Measurements from ENCODE around the gene PAFAH1B1.

PAFAH1B1 gene

GRCh38 chr17:2690165-2691068 lies 97.0 kb downstream of the PAFAH1B1 start:
- no peak overlapping the region for H3K4me3 ChIP-seq (ENCODE audit: low read depth, low read length)
- no peaks in the 10 kb centered on the region for H3K4me1 ChIP-seq (ENCODE audit: control insufficient read depth, insufficient read depth, low read length)
- no peak overlapping the region for H3K9ac ChIP-seq (ENCODE audit: low read length)
- H3K36me3 ChIP-seq (ENCODE audit: control insufficient read depth, insufficient read depth, low read length), result peaks cover 47% of the 10 kb centered on the region
- no peaks in the 10 kb centered on the region for H3K27me3 ChIP-seq (ENCODE audit: control insufficient read depth, insufficient read depth, low read length)
- no peak overlapping the region for H3K27ac ChIP-seq (ENCODE audit: low read depth, low read length)
- H3K9me3 ChIP-seq (ENCODE audit: control insufficient read depth, insufficient read depth, low read depth, low read length), result no peaks in the 10 kb centered on the region

GRCh38 chr17:2691069-2691871 lies 97.8 kb downstream of the PAFAH1B1 start:
- Histone ChIP-seq H3K9me3 (ENCODE audit: control insufficient read depth, insufficient read depth, low read depth, low read length) (no peaks in the 10 kb centered on the region), H3K4me1 (ENCODE audit: control insufficient read depth, insufficient read depth, low read length) (no peaks in the 10 kb centered on the region), H3K27ac (ENCODE audit: low read depth, low read length) (no peak overlapping the region), H3K4me3 (ENCODE audit: low read depth, low read length) (no peak overlapping the region), H3K36me3 (ENCODE audit: control insufficient read depth, insufficient read depth, low read length) (peaks cover 56% of the 10 kb centered on the region), H3K9ac (ENCODE audit: low read length) (no peak overlapping the region), H3K27me3 (ENCODE audit: control insufficient read depth, insufficient read depth, low read length) (no peaks in the 10 kb centered on the region)

GRCh38 chr17:2691965-2692780 lies 98.7 kb downstream of the PAFAH1B1 start:
- H3K4me3 ChIP-seq (ENCODE audit: low read depth, low read length), result no peak overlapping the region
- H3K4me1 ChIP-seq (ENCODE audit: control insufficient read depth, insufficient read depth, low read length), result no peaks in the 10 kb centered on the region
- peaks cover 61% of the 10 kb centered on the region for H3K36me3 ChIP-seq (ENCODE audit: control insufficient read depth, insufficient read depth, low read length)
- H3K27me3 ChIP-seq (ENCODE audit: control insufficient read depth, insufficient read depth, low read length), result no peaks in the 10 kb centered on the region
- no peak overlapping the region for H3K27ac ChIP-seq (ENCODE audit: low read depth, low read length)
- H3K9ac ChIP-seq (ENCODE audit: low read length), result no peak overlapping the region
- H3K9me3 ChIP-seq (ENCODE audit: control insufficient read depth, insufficient read depth, low read depth, low read length), result no peaks in the 10 kb centered on the region

GRCh38 chr17:2692781-2693135 lies 99.3 kb downstream of the PAFAH1B1 start:
- H3K9ac ChIP-seq (ENCODE audit: low read length), result no peak overlapping the region
- no peak overlapping the region for H3K27ac ChIP-seq (ENCODE audit: low read depth, low read length)
- no peaks in the 10 kb centered on the region for H3K9me3 ChIP-seq (ENCODE audit: control insufficient read depth, insufficient read depth, low read depth, low read length)
- no peak overlapping the region for H3K4me3 ChIP-seq (ENCODE audit: low read depth, low read length)
- H3K36me3 ChIP-seq (ENCODE audit: control insufficient read depth, insufficient read depth, low read length), result peaks cover 67% of the 10 kb centered on the region
- H3K4me1 ChIP-seq (ENCODE audit: control insufficient read depth, insufficient read depth, low read length), result no peaks in the 10 kb centered on the region
- no peaks in the 10 kb centered on the region for H3K27me3 ChIP-seq (ENCODE audit: control insufficient read depth, insufficient read depth, low read length)

GRCh38 chr17:2693561-2694380 lies 100.3 kb downstream of the PAFAH1B1 start:
- Histone ChIP-seq H3K9ac (ENCODE audit: low read length) (no peak overlapping the region), H3K36me3 (ENCODE audit: control insufficient read depth, insufficient read depth, low read length) (peaks cover 76% of the 10 kb centered on the region)

GRCh38 chr17:2694381-2695242 lies 101.2 kb downstream of the PAFAH1B1 start:
- Histone ChIP-seq H3K4me1 (ENCODE audit: control insufficient read depth, insufficient read depth, low read length) (no peaks in the 10 kb centered on the region), H3K27me3 (ENCODE audit: control insufficient read depth, insufficient read depth, low read length) (no peaks in the 10 kb centered on the region), H3K9me3 (ENCODE audit: control insufficient read depth, insufficient read depth, low read depth, low read length) (no peaks in the 10 kb centered on the region), H3K36me3 (ENCODE audit: control insufficient read depth, insufficient read depth, low read length) (peaks cover 82% of the 10 kb centered on the region), H3K4me3 (ENCODE audit: low read depth, low read length) (no peak overlapping the region), H3K9ac (ENCODE audit: low read length) (no peak overlapping the region), H3K27ac (ENCODE audit: low read depth, low read length) (no peak overlapping the region)

More at GRCh38 chr17:2693561-2694380, 100.3 kb downstream of the PAFAH1B1 start:
- Histone ChIP-seq H3K4me1 (ENCODE audit: control insufficient read depth, insufficient read depth, low read length) (no peaks in the 10 kb centered on the region), H3K9me3 (ENCODE audit: control insufficient read depth, insufficient read depth, low read depth, low read length) (no peaks in the 10 kb centered on the region), H3K27me3 (ENCODE audit: control insufficient read depth, insufficient read depth, low read length) (no peaks in the 10 kb centered on the region), H3K4me3 (ENCODE audit: low read depth, low read length) (no peak overlapping the region), H3K27ac (ENCODE audit: low read depth, low read length) (no peak overlapping the region)

GRCh38 chr17:2695243-2695960 lies 101.9 kb downstream of the PAFAH1B1 start:
- H3K9me3 ChIP-seq (ENCODE audit: control insufficient read depth, insufficient read depth, low read depth, low read length), result no peaks in the 10 kb centered on the region
- no peaks in the 10 kb centered on the region for H3K4me1 ChIP-seq (ENCODE audit: control insufficient read depth, insufficient read depth, low read length)
- no peak overlapping the region for H3K4me3 ChIP-seq (ENCODE audit: low read depth, low read length)
- H3K36me3 ChIP-seq (ENCODE audit: control insufficient read depth, insufficient read depth, low read length), result peaks cover 84% of the 10 kb centered on the region
- no peak overlapping the region for H3K9ac ChIP-seq (ENCODE audit: low read length)
- H3K27ac ChIP-seq (ENCODE audit: low read depth, low read length), result no peak overlapping the region
- no peaks in the 10 kb centered on the region for H3K27me3 ChIP-seq (ENCODE audit: control insufficient read depth, insufficient read depth, low read length)

GRCh38 chr17:2695961-2696760 lies 102.7 kb downstream of the PAFAH1B1 start:
- no peaks in the 10 kb centered on the region for H3K27me3 ChIP-seq (ENCODE audit: control insufficient read depth, insufficient read depth, low read length)
- H3K4me1 ChIP-seq (ENCODE audit: control insufficient read depth, insufficient read depth, low read length), result no peaks in the 10 kb centered on the region
- H3K4me3 ChIP-seq (ENCODE audit: low read depth, low read length), result no peak overlapping the region
- H3K9ac ChIP-seq (ENCODE audit: low read length), result no peak overlapping the region
- H3K9me3 ChIP-seq (ENCODE audit: control insufficient read depth, insufficient read depth, low read depth, low read length), result no peaks in the 10 kb centered on the region
- H3K36me3 ChIP-seq (ENCODE audit: control insufficient read depth, insufficient read depth, low read length), result peaks cover 85% of the 10 kb centered on the region
- no peak overlapping the region for H3K27ac ChIP-seq (ENCODE audit: low read depth, low read length)

All from HUES6 (cell line).